Measurements from ENCODE around the gene PLEKHM1. TPM values are rescaled to one million over a fixed set of nuclear protein-coding genes. Genes with fewer than 3 reads are reported as not detected.
A peak's percentile ranks its signal among the peaks of the same experiment; 100 is the strongest.

PLEKHM1 gene
- total and polyA plus RNA-seq, 2 of the 13 experiments (the other 11 are each of a cell fraction or from before 2014, with no cell fraction given), result 7.6 to 13.5 TPM

GRCh38 chr17:45432405-45433158, 57.9 kb downstream of the PLEKHM1 start, which contains the start of gene ARHGAP27 (continued):
- peak; percentile 100 for TF ChIP-seq HNRNPK (IDR thresholded peaks at IDR 0.05; ENCODE audit: low read depth, low read length, poor library complexity, severe bottlenecking)
- TF ChIP-seq ZNF251 (CRISPR knock-in tag; IDR thresholded peaks at IDR 0.05), result no peak
- no peak for TF ChIP-seq FOXA1 (IDR thresholded peaks at IDR 0.05)
- TF ChIP-seq FOXA1 (CRISPR knock-in tag; IDR thresholded peaks at IDR 0.05), result no peak
- TF ChIP-seq CTCF (CRISPR knock-in tag; IDR thresholded peaks at IDR 0.05), result peak; percentile 13; the same call in 1 of the 2 replicates
- TF ChIP-seq ZNF800 (CRISPR knock-in tag; IDR thresholded peaks at IDR 0.05), result peak; percentile 98
- TF ChIP-seq KDM2A (CRISPR knock-in tag; IDR thresholded peaks at IDR 0.05; ENCODE audit: borderline replicate concordance, low read depth), result peak; percentile 41; the same call in 1 of the 2 replicates
- TF ChIP-seq NFYB (CRISPR knock-in tag; IDR thresholded peaks at IDR 0.05), result no peak
- no peak for TF ChIP-seq ZNF136 (CRISPR knock-in tag; IDR thresholded peaks at IDR 0.05; ENCODE audit: low read depth)
- TF ChIP-seq BRD4 (CRISPR knock-in tag; IDR thresholded peaks at IDR 0.05), result no peak
- peak; percentile 68 for TF ChIP-seq MXD1 (CRISPR knock-in tag; IDR thresholded peaks at IDR 0.05)
- 0 out of 2 replicates have a peak, but pooled peaks have one; percentile 41 for TF ChIP-seq ZNF777 (CRISPR knock-in tag; IDR thresholded peaks at IDR 0.05)
- TF ChIP-seq ARNT (IDR thresholded peaks at IDR 0.05), result no peak
- peak; percentile 17; the same call in 1 of the 2 replicates for TF ChIP-seq TFDP1 (CRISPR knock-in tag; IDR thresholded peaks at IDR 0.05; ENCODE audit: borderline replicate concordance)
- TF ChIP-seq NR2F6 (IDR thresholded peaks at IDR 0.05), result no peak
- TF ChIP-seq NR2F6 (CRISPR knock-in tag; IDR thresholded peaks at IDR 0.05), result no peak
- no peak for TF ChIP-seq NBN (conservative IDR thresholded peaks at IDR 0.05)
- no peak for TF ChIP-seq ZNF207 (IDR thresholded peaks at IDR 0.05; ENCODE audit: borderline replicate concordance)
- no peak for TF ChIP-seq FOXP1 (IDR thresholded peaks at IDR 0.05)
- TF ChIP-seq FOXP1 (CRISPR knock-in tag; IDR thresholded peaks at IDR 0.05), result no peak
- TF ChIP-seq GABPB1 (CRISPR knock-in tag; IDR thresholded peaks at IDR 0.05), result peak; percentile 23; the same call in 1 of the 2 replicates
- 0 out of 2 replicates have a peak, but pooled peaks have one; percentile 5 for TF ChIP-seq RXRA (CRISPR knock-in tag; IDR thresholded peaks at IDR 0.05)
- no peak for TF ChIP-seq CHD4 (IDR thresholded peaks at IDR 0.05; ENCODE audit: borderline replicate concordance, low read length)
- TF ChIP-seq RFX3 (CRISPR knock-in tag; IDR thresholded peaks at IDR 0.05), result no peak
